Kidney (tissue), 14 donors: ENCODE measurements around the gene ATP6V1F. TPM values are rescaled to one million over a fixed set of nuclear protein-coding genes. Genes with fewer than 3 reads are reported as not detected.

Experiments used
- DNase-seq, 5 donors: peaks; one replicate each; pipeline ENCODE4 v3.0.0-alpha.2; 2013 to 2020
- FAIRE-seq: peaks from 2 replicates; lab custom pipeline; 2012; peaks lifted over from hg19 to GRCh38; lab: Jason Lieb, UNC
- H3K27ac ChIP-seq, 2 donors: one replicate each; pipeline ENCODE4 v1.7.0; 2013; ENCODE audit warnings: low read depth in 2 of 2, low read length in 2 of 2, inconsistent platforms in 1 of 2
- H3K27me3 ChIP-seq: one replicate; pipeline ENCODE4 v1.7.1; 2013; ENCODE audit warnings: low read length, inconsistent platforms; ENCODE audit not compliant: control insufficient read depth, insufficient read depth
- H3K36me3 ChIP-seq, 3 donors: one replicate each; pipeline versions ENCODE4 v1.7.0 to v1.7.1; 2013; ENCODE audit warnings: low read length in 3 of 3, control low read depth in 1 of 3, inconsistent platforms in 1 of 3; ENCODE audit not compliant: insufficient read depth in 3 of 3, control insufficient read depth in 2 of 3
- H3K4me1 ChIP-seq, 3 donors: one replicate each; pipeline versions ENCODE4 v1.7.0 to v1.7.1; 2013; ENCODE audit warnings: low read length in 3 of 3, inconsistent platforms in 1 of 3, low read depth in 1 of 3; ENCODE audit not compliant: control insufficient read depth in 2 of 3, insufficient read depth in 2 of 3
- H3K4me3 ChIP-seq, 3 donors: one replicate each; pipeline versions ENCODE4 v1.7.0 to v1.8.1; 2013; ENCODE audit warnings: low read length in 3 of 3, control low read depth in 1 of 3, inconsistent platforms in 1 of 3
- H3K9ac ChIP-seq, 3 donors: one replicate each; pipeline versions ENCODE4 v1.7.0 to v1.7.1; 2013; ENCODE audit warnings: low read length in 3 of 3, control low read depth in 1 of 3, inconsistent platforms in 1 of 3
- H3K9me3 ChIP-seq, 3 donors: one replicate each; pipeline versions ENCODE4 v1.7.0 to v1.7.1; 2013; ENCODE audit warnings: low read length in 3 of 3, control low read depth in 1 of 3, inconsistent platforms in 1 of 3; ENCODE audit not compliant: control insufficient read depth in 2 of 3, insufficient read depth in 1 of 3
- intact Hi-C: fragments of 100-400 bp; cut with DNase I; formaldehyde crosslinking; loops from one replicate; pipeline ENCODE4 v1.11.1; 2022
- polyA plus RNA-seq: library from polyadenylated mRNA; stranded (reverse); fragments of 350-450 nt; fragmentation: Illumina TruSeq; extraction: RNeasy Lipid Tissue Mini Kit (QIAGEN cat#74804); gene quantifications from one replicate; pipeline ENCODE4 v1.2.3, GENCODE V29; 2014; ENCODE audit warnings: low read depth, low replicate concordance; ENCODE audit not compliant: insufficient read depth
- total RNA-seq: library from RNA; stranded (reverse); fragmentation: NEBNext Ultra II Directional; extraction: Animal tissue kit (Norgen Biotek cat#: 25700); gene quantifications from one replicate; pipeline ENCODE4 v1.2.1, GENCODE V29; 2021
- TF ChIP-seq, protein P1 (sequence below): IDR thresholded peaks from 3 replicates; pipeline ENCODE4 v1.5.1; 2012; ENCODE audit warnings: mild to moderate bottlenecking, moderate library complexity, borderline replicate concordance; ENCODE audit not compliant: insufficient read depth; ENCODE audit errors: extremely low read depth
- donor health status: control.
- donor health status: control.
- donor health status: control.
- donor health status: control.
- donor health status: control.
- donor health status: DM: yes; HTN: yes; CAD: no.
- donor health status: Normal renal cell carcinoma (clear cell type).

Gene ATP6V1F
- total and polyA plus RNA-seq, 2 donors from 2014 or later = 161 to 684 TPM

DNA sequence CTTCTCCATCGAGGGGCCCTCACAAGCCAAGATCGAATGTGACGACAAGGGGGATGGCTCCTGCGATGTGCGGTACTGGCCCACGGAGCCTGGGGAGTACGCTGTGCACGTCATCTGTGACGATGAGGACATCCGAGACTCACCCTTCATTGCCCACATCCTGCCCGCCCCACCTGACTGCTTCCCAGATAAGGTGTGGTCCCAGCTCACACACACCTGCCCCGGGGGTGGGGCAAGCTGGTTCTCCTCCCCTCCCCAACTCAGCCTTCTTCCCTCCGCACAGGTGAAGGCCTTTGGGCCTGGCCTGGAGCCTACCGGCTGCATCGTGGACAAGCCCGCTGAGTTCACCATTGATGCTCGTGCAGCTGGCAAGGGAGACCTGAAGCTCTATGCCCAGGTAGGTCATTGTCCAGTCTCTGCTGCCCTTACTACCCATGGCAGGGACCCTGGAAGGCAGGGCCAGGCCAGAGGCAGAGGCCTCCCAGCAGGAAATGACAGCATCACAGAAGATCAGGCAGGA is 21.4 kb upstream of the ATP6V1F start:
- Histone ChIP-seq H3K27ac (no peak overlapping the region), H3K9ac (no peak overlapping the region), H3K4me3 (no peak overlapping the region), H3K27me3 (no peaks in the 10 kb centered on the region), H3K36me3 (no peaks in the 10 kb centered on the region), H3K9me3 (no peaks in the 10 kb centered on the region), H3K4me1 (no peaks in the 10 kb centered on the region)
- peak in 1 of 5 donors; percentile 55 for DNase-seq
- FAIRE-seq = no peak
- TF ChIP-seq, protein P1, sequence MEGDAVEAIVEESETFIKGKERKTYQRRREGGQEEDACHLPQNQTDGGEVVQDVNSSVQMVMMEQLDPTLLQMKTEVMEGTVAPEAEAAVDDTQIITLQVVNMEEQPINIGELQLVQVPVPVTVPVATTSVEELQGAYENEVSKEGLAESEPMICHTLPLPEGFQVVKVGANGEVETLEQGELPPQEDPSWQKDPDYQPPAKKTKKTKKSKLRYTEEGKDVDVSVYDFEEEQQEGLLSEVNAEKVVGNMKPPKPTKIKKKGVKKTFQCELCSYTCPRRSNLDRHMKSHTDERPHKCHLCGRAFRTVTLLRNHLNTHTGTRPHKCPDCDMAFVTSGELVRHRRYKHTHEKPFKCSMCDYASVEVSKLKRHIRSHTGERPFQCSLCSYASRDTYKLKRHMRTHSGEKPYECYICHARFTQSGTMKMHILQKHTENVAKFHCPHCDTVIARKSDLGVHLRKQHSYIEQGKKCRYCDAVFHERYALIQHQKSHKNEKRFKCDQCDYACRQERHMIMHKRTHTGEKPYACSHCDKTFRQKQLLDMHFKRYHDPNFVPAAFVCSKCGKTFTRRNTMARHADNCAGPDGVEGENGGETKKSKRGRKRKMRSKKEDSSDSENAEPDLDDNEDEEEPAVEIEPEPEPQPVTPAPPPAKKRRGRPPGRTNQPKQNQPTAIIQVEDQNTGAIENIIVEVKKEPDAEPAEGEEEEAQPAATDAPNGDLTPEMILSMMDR = no peak
- intact Hi-C loops = no loop called here

GRCh38 chr7:128841921-128842673 is 20.6 kb upstream of the ATP6V1F start:
- no peak for FAIRE-seq
- no peak overlapping the region for H3K27ac ChIP-seq

DNA sequence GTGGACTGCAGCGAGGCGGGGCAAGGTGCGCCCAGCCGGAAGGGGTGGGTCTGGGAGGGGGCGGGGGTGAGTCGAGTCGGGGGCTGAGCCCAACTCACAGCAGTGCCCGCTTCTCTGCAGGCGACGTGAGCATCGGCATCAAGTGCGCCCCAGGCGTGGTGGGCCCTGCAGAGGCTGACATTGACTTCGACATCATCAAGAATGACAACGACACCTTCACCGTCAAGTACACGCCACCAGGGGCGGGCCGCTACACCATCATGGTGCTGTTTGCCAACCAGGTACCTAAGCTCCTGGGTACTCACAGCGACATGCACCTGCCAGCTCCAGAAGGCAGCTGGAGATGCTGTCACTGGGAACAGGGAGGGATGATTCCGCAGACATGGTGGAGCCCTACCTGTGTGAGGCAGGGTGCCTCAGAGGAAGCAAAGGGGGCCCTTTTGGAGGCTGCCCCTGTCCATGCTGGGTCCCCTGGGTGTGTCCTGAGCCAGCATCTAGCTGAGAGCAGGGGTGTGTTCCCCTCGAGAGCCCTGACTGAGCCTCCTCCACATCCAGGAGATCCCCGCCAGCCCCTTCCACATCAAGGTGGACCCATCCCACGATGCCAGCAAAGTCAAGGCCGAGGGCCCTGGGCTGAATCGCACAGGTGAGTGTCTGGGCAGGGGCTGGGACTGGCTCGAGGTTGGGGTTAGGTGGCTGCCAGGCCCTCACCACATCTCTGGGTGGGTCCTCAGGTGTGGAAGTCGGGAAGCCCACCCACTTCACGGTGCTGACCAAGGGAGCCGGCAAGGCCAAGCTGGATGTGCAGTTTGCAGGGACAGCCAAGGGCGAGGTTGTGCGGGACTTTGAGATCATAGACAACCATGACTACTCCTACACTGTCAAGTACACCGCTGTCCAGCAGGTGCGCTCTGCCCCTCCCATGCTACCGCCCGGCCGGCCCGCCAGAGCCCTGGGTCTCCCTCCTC is 19.7 kb upstream of the ATP6V1F start:
- TF ChIP-seq, protein P1 = no peak
- no peak overlapping the region for H3K27ac ChIP-seq
- no peaks in the 10 kb centered on the region for H3K9me3 ChIP-seq
- H3K4me1 ChIP-seq = no peaks in the 10 kb centered on the region
- H3K9ac ChIP-seq = no peak overlapping the region
- FAIRE-seq (no peak), DNase-seq (peak in 1 of 5 donors; percentile 66)
- no peaks in the 10 kb centered on the region for H3K27me3 ChIP-seq
- H3K4me3 ChIP-seq = no peak overlapping the region
- intact Hi-C loops = no loop called here
- no peaks in the 10 kb centered on the region for H3K36me3 ChIP-seq

More at GRCh38 chr7:128841921-128842673, 20.6 kb upstream of the ATP6V1F start:
- Histone ChIP-seq H3K4me1 (no peaks in the 10 kb centered on the region), H3K9me3 (no peaks in the 10 kb centered on the region), H3K36me3 (no peaks in the 10 kb centered on the region), H3K9ac (no peak overlapping the region), H3K4me3 (no peak overlapping the region), H3K27me3 (no peaks in the 10 kb centered on the region)
- intact Hi-C loops = no loop called here
- TF ChIP-seq, protein P1 = peak; percentile 57
- DNase-seq = peak in 2 of 5 donors; percentile 16 to 72
